ENCODE measurements around the gene NTF3. TPM values are rescaled to one million over a fixed set of nuclear protein-coding genes. Genes with fewer than 3 reads are reported as not detected.
A peak's percentile ranks its signal among the peaks of the same experiment; 100 is the strongest.

Gene NTF3
- polyA plus RNA-seq, 4 donors: 3.5 to 4.5 (median 4.3) TPM

GRCh38 chr12:5430641-5431603 is 986 bp upstream of the NTF3 start:
- no peak for DNase-seq (ENCODE audit: low read depth in 4 of 4, low spot score in 3 of 4)

- no peak for DNase-seq (ENCODE audit: low read depth in 4 of 4, low spot score in 3 of 4)
These were observed 1.4 kb downstream of the NTF3 start for GRCh38 chr12:5433081-5433844.

GRCh38 chr12:5433845-5434646 is 2.1 kb downstream of the NTF3 start:
- DNase-seq (ENCODE audit: low read depth in 4 of 4, low spot score in 3 of 4): no peak

- no peak for DNase-seq (ENCODE audit: low read depth in 4 of 4, low spot score in 3 of 4)
These were observed 3.0 kb downstream of the NTF3 start for GRCh38 chr12:5434647-5435560.

- peak in 2 of 4 donors; percentile 62 to 72 for DNase-seq (ENCODE audit: low read depth in 4 of 4, low spot score in 3 of 4)
These were observed 5.3 kb downstream of the NTF3 start for GRCh38 chr12:5437182-5437583.

- DNase-seq (ENCODE audit: low read depth in 4 of 4, low spot score in 3 of 4): no peak
These were observed 5.7 kb downstream of the NTF3 start for GRCh38 chr12:5437589-5437988.

GRCh38 chr12:5438671-5439200 is 6.8 kb downstream of the NTF3 start:
- DNase-seq (ENCODE audit: low read depth in 4 of 4, low spot score in 3 of 4): no peak

GRCh38 chr12:5439371-5439771 is 7.5 kb downstream of the NTF3 start:
- no peak for DNase-seq (ENCODE audit: low read depth in 4 of 4, low spot score in 3 of 4)

GRCh38 chr12:5439788-5440300 is 7.9 kb downstream of the NTF3 start:
- no peak for DNase-seq (ENCODE audit: low read depth in 4 of 4, low spot score in 3 of 4)

- no peak for DNase-seq (ENCODE audit: low read depth in 4 of 4, low spot score in 3 of 4)
These were observed 9.1 kb downstream of the NTF3 start for GRCh38 chr12:5440978-5441377.

- no peak for DNase-seq (ENCODE audit: low read depth in 4 of 4, low spot score in 3 of 4)
These were observed 9.8 kb downstream of the NTF3 start for GRCh38 chr12:5441497-5442236.

GRCh38 chr12:5442251-5443006 is 10.5 kb downstream of the NTF3 start:
- DNase-seq (ENCODE audit: low read depth in 4 of 4, low spot score in 3 of 4): no peak

GRCh38 chr12:5444520-5444919 is 12.6 kb downstream of the NTF3 start:
- no peak for DNase-seq (ENCODE audit: low read depth in 4 of 4, low spot score in 3 of 4)

- DNase-seq (ENCODE audit: low read depth in 4 of 4, low spot score in 3 of 4): no peak
These were observed 15.4 kb downstream of the NTF3 start for GRCh38 chr12:5447320-5447719.

- DNase-seq (ENCODE audit: low read depth in 4 of 4, low spot score in 3 of 4): no peak
These were observed 19.3 kb downstream of the NTF3 start for GRCh38 chr12:5451251-5451650.

GRCh38 chr12:5452569-5452968 is 20.7 kb downstream of the NTF3 start:
- DNase-seq (ENCODE audit: low read depth in 4 of 4, low spot score in 3 of 4): no peak

- DNase-seq (ENCODE audit: low read depth in 4 of 4, low spot score in 3 of 4): no peak
These were observed 21.6 kb downstream of the NTF3 start for GRCh38 chr12:5453466-5453865.

- DNase-seq (ENCODE audit: low read depth in 4 of 4, low spot score in 3 of 4): no peak
These were observed 23.1 kb downstream of the NTF3 start for GRCh38 chr12:5455045-5455444.
